Measurements from ENCODE around the gene SCUBE1.

The SCUBE1 gene

DNA sequence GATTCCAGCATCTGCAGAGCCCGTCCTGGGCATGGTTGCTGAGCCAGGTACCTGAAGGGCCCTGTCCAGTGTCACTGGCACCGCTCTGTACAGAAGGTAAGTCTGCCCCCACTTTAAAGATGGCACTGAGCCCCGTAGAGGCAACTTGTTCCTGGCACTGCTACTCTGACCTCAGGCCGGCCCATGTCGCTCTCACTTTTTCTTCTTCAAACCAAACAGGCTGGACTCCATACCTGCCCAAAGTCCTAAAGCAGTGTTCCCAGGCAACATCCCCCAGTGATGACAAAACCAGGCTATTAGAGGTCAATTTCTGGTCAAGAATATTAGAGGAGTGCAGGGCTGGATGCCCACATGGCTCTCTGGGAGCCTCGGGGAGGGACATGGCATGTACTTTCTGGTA, 109.6 kb downstream of the SCUBE1 start:
- DNase-seq: no peak

DNA sequence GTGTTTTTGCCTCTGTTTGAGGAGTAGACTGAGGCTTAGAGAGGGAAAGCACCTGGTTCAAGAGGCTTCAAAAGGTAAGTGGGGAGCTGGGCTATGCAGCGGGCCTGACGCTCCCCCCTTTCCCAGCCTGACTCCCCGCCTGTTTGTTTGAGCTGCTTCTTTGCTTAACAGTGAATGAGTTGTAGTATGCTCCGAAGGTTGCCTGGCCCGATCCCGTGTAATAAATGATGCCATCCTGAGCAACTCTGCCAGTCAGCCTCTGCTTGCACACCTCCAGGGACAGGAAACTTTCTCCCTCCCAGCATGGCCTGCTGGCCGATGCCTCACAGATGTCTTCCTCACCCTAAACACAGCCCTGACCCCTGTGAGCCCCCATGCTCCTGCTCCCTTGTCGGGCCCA, 110.7 kb downstream of the SCUBE1 start:
- DNase-seq: no peak

DNA sequence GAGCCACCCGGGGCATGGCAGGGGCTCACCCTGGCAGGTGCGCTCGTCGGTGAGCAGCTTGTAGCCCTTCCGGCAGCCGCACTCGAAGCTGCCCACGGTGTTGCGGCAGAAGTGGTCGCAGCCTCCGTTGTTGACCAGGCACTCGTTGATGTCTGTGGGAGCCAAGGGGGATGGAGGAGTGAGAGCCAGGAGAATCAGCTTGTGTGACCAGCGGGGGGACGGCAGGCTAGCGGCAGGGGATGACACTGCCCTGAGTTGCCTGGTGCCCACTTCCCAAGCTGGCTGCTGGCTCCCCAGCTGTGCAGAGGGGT, 111.5 kb downstream of the SCUBE1 start:
- DNase-seq: peak; percentile 25

DNA sequence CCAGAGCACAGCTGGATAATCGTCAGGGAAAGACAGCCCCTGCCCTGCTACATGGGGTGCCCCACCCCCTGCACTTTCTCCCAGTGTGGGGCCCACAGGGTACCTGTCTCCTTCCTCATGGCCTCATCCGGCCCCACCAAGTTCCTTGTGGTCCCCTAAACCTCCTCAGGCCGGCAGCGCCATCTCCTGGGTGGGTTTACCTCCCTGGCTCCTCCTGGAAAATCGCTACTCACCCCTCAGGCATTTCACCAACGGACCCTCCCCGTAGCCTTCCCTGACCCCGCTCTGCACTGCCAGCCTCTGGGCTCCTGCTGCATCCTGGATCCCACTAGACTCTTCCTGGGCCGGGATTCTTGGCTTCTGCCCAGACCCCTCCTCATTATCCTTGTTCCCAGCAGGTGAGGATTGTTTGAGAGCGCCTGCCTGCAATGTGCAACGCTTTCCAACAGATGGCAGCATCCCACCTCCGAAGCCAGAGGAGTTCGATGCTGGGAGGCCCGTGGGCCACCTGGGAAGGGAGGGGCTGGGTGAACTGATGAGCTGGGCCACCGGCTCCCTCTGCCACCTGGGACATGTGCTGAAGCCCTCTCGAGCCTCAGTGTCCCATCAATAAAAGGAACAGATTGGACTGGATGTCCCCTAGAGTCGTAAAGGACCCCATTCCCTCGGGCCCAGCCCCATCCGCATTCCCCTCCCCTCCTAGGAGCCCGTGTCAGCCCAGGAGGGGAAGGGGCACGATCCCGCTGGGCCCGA, 112.0 kb downstream of the SCUBE1 start:
- peak; percentile 83 for DNase-seq

DNA sequence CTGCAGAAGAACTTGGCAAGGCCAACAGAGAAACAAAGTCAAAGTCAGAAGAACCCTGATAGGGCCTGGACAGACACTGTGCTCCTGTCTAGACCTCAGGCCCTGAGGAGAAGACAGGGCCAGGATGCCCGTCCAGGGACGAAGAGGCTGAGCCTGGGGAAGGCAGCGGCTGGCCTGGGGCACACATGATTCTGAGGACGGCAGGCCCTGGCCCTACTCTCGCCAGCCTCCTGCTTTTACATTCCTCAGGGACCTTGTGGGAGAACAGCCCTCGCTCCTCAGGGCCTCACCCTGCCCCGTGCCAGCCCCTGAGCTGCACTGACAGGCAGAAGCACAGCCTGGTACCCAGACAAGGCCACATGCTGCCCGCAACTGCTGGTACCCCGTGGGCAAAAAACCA, 112.6 kb downstream of the SCUBE1 start:
- DNase-seq: no peak

DNA sequence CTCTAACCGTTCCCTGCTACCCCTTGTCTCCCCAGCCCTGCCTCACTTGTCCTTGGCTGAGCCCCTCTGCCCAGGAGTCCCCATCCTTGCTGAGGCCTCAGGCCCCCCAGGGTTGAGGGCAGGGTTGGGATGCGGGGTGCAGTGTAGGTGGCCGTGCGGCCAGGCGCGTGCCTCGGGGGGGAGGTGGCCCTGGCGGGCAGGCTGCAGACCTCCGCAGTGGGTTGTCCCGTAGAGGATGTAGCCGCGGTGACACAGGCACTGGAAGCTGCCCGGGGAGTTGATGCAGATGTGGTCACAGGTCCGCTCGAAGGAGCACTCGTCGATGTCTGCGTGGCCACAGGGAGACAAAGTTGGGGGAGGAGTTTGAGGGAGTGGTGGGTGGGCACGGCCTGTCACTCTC, 114.3 kb downstream of the SCUBE1 start:
- DNase-seq: no peak

DNA sequence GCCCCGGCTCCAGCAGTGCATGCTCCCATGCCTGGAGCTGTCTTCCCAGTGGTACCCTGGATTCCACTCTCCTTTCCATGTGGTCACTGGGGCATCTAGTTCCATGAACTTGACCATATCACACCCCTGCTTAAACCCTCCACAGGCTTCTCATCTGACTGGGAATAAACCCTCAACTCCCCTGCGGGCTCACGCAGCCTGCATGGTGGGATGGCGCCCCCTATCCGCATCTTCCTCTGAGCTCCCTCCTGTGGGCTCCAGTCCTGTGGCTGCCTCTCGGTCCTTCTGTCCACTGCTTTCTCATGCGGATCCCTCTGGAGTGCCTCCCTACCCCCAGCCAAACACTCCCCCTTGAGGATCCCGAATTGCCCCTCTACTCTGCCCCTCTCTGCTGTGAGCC, 114.8 kb downstream of the SCUBE1 start:
- peak; percentile 56 for DNase-seq

DNA sequence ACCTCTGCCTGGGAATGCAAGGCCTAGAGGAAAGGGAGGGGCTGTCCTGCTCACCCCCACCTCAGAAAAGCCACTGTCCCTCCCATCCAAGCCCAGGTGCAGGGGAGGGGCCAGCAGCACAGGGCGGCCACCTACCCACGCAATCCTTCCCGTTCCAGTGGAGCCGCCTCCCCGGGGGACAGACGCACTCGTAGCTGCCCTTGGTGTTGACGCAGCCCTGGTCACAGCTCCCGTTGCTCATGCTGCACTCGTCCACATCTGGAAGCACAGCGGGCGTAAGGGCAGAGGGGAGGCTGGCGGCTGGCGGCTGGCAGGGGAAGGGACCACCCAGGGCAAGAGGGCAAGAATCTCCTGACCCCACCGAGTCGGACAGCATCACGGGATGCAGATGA, 115.9 kb downstream of the SCUBE1 start:
- DNase-seq: peak; percentile 84

DNA sequence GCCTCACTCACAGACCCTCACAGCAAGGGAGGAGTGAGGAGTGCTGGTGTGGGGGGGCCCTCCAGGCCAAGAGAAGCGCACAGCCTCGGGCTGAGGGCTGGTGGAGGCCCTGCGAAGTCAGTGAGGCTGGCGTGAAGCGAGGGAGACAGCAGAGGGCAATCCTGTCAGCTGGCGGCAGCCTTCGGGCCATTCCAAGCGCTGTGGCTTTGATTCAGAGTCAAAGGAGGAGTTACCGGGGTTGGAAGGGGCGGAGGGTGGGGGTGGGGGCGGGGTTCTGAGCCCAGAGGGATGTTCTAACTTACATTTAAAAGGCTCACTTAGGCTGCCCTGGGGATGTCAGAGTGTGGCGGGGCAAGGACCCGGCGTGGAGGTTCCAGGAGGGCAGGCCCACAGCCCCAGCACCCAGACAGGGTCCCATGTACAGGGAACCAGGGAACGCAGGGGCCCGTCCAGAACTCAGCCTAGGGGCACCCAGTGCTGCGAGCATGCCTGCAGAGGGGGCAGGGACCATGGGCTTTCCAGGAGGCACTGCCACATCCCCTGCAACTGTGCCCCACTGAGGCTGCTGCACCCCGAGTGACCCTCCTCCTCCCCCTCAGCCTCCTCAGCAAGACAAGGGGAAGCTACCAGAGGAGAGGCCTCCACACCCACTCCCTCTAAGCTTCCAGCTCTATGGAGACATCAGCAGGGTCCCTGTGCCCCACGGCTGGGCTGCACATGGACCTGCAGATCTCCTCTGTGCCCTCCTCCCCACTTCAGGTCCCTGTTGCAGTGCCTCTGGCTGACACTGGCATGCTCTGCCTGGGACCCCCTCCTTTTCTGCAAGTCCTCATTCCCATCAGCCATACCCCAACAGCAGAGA, 116.6 kb downstream of the SCUBE1 start:
- DNase-seq: no peak

DNA sequence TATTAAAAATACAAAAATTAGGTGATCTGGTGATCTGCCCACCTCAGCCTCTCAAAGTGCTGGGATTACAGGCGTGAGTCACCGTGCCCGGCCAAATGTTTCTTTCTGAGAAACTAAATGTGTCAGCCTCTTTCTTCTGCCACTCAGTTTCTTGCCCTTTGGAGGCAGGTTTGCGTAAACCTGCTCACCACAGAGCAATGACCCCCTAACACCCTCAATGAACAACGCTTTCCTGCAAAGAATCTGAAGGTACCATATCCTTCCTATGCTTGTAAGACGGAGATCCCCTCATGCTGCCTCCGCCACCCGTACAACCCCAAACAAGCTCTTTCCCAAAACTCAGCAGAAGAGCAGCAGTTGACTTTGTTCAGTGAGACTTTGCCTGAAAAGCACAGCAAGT, 117.6 kb downstream of the SCUBE1 start:
- no peak for DNase-seq

DNA sequence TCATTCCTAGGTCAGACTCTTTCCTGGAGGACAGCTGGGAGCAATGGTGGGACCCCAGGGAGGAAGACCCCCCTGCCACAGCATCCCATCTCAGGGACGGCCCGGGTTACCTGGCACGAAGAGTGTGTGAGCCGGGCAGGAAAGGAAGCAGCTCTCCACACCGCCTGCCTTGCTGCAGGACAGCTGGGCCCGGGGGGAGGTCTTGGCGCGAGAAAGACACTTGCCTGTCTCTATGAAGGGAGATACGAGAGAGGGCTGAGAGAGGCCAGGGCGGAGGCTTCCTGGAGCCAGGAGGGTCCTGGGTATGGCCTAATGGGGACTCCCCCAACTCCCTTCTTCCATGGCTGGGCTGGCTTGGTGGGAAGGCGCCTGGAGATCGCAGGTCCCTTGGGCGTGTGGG, 120.2 kb downstream of the SCUBE1 start:
- no peak for DNase-seq

DNA sequence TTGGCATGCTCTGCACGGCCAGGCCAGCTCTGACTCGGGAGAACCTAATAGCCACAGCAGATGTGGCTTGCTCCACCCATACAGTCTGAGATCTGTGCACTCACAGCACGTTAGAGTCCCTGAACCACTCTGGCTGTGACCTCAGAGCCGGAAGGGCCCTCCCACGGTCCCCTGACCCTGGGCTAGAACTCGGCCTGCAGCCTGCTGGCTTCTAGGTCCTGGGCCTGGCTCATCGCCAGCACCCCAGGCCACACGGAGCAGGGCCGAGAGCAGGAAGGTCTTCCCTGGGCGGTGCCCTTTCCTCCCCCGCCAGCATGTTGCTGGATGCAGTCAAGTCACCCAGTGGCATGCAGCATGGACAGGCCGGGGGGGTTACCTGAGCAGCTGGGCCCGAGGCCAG, 120.9 kb downstream of the SCUBE1 start:
- no peak for DNase-seq

DNA sequence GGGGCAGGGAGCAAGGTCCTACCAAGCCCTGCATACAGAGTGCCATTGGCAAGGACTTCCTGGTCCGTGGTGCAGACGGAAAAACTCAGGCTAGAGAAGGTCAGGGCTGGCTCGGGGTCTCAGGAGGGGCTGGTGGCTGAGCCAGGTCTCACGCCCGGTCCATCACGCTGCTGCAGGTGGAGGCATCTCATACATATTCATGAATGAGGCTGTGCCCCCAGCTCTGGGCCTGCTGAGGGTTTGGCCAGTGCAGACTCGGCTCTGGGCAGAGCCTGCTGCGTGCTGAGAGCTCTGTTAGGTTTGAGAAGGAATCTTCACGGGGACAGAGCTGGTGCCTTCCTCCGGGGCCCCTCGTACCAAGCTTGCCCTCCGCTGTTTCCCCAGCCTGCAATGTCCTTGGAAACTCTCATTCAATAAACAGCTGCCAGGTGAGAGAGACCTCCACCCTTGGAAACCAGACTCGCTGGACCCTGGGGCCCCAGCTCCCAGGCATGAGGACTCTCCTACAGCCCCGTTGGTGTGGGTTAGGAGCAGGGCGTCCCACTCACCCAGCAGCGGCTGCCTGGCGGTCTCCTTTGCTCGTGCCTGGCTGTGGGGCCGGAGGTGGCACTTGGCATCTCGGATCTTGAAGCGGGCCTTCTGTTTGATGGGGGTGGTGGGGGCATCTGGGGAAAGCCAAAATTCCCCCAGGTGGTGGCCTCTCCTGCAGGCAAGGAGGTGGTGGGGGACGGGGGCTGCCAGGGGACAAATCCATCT, 122.4 kb downstream of the SCUBE1 start:
- DNase-seq: no peak

DNA sequence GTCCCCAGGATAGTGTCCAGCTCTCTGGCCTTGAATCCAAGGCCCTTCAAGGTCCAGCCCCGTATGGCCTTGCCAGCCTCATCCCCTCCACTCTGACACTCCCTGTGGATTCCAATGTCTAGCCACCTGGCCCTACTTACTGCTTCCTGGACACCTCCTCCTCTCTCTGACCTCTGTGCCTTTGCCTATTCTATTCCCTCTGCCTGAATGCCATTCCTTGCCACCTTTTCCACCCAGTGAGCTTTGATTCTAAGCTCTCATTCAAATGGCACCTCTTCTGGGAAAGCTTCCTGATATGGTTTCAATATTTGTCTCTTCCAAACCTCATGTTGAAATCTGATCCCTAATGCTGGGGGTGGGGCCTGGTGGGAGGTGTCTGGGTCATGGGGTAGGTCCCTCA, 124.4 kb downstream of the SCUBE1 start:
- no peak for DNase-seq

DNA sequence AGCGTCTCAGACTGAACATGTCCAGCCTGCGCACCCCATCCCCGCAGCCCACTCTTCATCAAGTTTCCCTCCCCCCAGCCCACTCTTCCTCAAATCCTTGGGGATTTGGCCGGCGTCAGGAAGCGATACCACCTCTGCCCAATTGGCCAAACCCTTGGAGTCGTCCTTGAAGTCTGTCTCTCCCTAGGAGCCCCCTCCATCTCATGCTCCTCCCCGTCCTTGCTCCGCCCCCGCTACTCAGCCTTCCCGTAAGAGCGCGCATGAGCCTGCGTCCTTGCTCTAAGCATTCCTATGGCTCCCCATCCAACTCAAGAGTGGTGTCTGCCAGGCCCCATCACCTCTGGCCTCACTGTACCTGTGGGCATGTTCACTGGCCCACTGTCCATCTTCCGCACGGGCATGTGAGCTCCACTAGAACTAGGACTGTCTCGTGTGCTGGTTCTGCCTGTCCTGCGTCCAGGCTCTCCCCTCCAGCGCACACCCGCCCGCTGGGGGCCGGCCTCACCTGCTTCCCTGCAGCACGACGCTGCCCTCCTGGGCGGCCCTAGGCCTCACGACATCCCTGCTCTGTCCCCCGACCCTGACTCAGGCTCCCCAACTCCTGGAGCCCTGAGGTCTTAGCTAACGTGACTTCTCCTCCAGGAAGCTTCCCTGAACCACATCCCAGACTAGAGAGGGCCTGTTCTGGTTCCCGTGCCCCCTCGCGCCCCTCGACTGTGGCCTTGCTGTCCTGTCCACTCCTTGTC, 125.7 kb downstream of the SCUBE1 start:
- DNase-seq: no peak

DNA sequence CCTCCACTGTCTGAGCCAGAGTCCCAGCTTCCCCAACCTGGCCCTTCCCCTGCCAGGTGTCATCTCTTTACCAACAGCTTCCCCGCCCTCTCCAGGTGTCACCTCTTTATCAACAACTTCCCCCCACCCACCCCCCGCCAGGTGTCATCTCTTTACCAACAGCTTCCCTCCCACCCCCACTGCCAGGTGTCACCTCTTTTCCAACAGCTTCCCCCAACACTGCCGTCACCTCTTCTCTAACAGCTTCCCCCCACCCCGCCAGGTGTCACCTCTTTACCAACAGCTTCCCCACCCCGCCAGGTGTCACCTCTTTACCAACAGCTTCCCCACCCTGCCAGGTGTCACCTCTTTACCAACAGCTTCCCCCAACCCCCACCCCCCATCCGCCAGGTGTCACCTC, 126.4 kb downstream of the SCUBE1 start:
- DNase-seq: peak; percentile 90

DNA sequence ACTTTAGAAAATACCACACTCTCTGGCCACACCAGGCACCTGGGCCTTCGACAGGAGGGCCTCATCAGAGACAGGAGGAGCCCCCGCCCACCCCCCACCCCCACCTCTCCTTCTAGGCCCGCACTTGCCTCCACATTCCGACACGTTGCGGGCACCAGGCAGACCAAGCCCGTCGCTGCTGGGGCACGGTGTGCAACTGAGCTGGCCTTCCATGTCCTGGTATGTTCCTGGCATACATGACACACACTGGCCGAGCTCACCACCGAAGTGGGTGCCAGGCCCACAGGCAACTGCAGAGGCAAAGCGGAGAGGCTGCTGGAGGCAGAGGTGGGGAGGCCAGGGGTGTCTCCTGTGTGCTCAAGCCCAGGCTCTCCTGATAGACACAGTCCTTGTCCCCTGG, 129.2 kb downstream of the SCUBE1 start:
- no peak for DNase-seq

DNA sequence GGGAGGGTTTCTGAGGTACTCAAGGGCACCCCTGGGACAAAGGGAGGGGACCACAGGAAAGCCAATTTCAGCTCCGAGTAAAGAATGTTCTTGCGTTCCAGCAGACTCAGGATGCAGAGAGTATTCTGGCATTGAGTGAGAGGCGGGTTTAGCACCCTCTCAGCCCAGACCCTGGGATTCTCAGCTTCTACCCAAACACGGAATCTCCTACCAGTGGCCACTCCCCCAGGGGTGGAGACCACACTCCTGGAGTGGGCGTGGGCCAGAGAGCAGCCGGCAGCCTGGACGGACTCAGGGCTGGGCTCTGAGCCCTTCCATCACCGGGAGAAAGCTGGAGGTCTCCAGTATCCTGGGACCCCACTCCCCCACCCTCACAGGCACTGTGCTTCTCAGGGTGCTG, 130.1 kb downstream of the SCUBE1 start:
- no peak for DNase-seq

DNA sequence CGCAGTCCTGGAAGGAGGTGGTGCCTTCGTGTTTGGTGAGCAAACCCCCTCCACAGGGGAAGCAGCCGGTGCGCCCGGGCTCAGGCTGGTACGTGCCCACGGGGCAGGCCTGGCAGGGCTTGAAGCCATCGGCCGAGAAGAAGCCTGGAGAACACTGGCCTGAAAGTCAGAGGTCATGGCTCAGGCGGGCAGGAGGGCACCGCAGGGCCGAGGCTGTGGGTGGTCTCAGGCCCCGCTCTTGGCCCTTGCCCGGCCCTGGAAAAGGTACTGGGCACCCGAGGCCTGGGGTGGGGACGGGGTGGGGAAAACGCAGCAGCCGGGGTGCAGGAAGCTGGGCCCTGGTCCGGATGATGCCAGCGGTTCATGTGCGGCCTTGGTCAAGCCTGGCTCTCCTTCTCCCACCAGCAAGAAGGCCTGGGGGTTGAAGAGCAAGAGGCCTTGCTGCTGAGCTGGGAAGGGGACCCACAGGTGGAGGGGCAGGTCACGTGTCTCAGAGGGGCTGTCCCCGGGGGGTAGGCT, 130.7 kb downstream of the SCUBE1 start:
- no peak for DNase-seq

DNA sequence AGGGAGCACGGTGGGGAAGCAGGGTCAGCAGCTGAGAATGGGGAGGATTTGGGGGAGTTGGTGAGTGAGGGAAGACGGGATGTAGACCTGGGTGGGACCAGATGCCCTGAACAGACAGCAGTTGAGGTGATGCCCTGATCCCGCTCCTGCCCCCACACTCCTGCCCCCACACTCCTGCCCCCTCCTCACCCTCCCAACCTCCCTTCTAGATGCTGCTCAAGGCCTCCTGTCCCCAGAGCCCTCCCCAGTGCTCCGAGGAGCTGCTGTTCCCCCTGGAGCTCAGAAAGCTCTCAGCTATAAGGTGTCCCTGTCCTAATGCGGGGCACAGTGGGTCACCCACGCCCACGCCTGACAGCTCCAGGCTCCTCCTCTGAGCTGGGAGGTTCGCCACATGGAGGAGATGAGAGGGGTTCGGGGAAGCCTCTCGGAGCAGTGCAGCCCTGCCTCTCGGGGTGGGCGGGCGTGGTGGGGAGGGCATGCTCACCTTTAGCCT, 131.2 kb downstream of the SCUBE1 start:
- DNase-seq: no peak

DNA sequence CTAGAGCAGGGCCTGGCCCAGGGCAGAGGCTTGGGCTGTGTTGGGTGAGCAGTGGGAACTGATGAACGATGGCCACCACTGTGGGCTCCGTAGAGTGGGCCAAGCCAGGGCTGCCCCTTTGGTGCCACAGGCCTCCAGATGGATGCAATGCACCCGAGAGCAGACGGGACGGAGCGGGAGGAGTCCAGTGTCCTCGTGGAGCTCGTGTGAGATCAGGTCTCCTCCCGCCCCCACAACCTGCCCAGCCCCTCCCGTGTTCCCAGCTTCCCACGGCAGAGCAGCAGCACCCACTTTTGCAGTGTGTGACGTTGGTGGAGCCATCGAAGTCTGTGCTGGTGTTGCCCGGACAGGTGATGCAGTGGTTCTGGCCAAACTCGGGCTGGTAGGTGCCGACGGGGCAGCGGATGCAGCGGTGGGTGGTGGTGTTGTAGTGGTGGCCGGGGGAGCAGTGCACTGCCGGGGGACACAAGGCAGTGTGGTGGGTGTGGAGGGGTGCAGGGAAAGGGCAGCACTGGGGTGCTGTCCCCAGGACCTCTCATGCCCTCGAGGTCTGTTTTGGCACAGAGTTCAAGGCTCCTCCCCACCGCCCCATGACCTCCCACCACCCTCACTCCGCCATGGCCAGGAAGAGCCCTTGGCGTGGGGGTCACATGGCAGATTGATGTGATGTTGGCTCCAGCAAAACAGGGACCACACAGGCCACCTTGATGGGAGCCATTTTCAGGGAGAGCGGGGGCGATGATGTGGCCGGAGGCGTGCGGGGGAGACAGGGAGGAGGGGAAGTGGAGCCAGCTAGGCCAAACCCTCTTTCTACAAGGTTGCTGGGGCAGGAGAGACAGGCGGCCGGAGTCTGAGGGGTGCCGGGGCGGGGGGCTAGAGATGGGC, 132.3 kb downstream of the SCUBE1 start:
- no peak for DNase-seq

DNA sequence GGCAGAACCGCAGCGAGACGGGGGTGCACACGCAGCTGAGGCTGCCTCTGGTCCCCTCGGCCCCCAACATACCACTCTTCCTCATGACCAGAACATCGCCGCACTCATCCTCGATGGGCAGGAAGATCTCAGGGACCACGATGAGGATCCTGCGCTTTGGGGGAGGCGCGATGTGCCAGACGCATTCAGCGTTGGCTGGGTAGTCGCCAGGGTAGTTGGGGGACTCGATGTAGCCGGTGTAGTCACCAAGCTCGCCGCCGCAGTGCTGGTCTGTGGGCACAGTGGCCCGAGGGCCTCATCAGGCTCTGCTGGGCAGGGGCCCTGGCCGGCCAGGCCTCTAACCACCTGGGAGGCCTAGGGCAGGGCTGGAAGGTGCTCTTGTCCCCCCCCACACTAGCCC, 133.2 kb downstream of the SCUBE1 start:
- DNase-seq: no peak

Measured in DMS53 (cell line).